MM.1S (cell line): ENCODE measurements around the gene C18orf54.

Experiments used
- DNase-seq: peaks from one replicate; pipeline ENCODE4 v3.0.0-alpha.2; 2015
- H2AFZ ChIP-seq: fragments of 300-600 bp; sonication (generic); 2 replicates; pipeline ENCODE4 v1.6.0; 2016; ENCODE audit warnings: antibody characterized with exemption, low read length
- H3F3A ChIP-seq: fragments of 300-600 bp; sonication (generic); 2 replicates; pipeline ENCODE4 v1.6.1; 2016; ENCODE audit warnings: mild to moderate bottlenecking, antibody characterized with exemption, low read length, moderate library complexity, mixed read lengths; ENCODE audit not compliant: insufficient read depth
- H3K27ac ChIP-seq: fragments of 300-600 bp; sonication (generic); 2 replicates; pipeline ENCODE4 v1.5.1; 2016; ENCODE audit warnings: mild to moderate bottlenecking, low read length
- H3K27me3 ChIP-seq: fragments of 300-600 bp; sonication (generic); replicated peaks from 2 replicates; pipeline ENCODE4 v1.6.0; 2016; ENCODE audit warnings: low read length; ENCODE audit not compliant: insufficient read depth
- H3K36me3 ChIP-seq: fragments of 300-600 bp; sonication (generic); replicated peaks from 2 replicates; pipeline ENCODE4 v1.6.1; 2016; ENCODE audit warnings: mild to moderate bottlenecking, low read length, mixed read lengths; ENCODE audit not compliant: insufficient read depth
- H3K4me1 ChIP-seq: fragments of 300-600 bp; sonication (generic); 2 replicates; pipeline ENCODE4 v1.6.1; 2016; ENCODE audit warnings: low read length, mixed read lengths
- H3K4me2 ChIP-seq: fragments of 300-600 bp; sonication (generic); 2 replicates; pipeline ENCODE4 v1.6.0; 2016; ENCODE audit warnings: low read depth, low read length
- H3K4me3 ChIP-seq: fragments of 300-600 bp; sonication (generic); 2 replicates; pipeline ENCODE4 v1.5.1; 2016; ENCODE audit warnings: low read length, mixed read lengths
- H3K79me2 ChIP-seq: fragments of 300-600 bp; sonication (generic); 2 replicates; pipeline ENCODE4 v1.6.1; 2016; ENCODE audit warnings: mixed run types, low read length, mixed read lengths
- H3K9ac ChIP-seq: fragments of 300-600 bp; sonication (generic); 2 replicates; pipeline ENCODE4 v1.6.1; 2016; ENCODE audit warnings: low read length, mixed read lengths
- H3K9me2 ChIP-seq: fragments of 300-600 bp; sonication (generic); replicated peaks from 2 replicates; pipeline ENCODE4 v1.6.1; 2016; ENCODE audit warnings: mild to moderate bottlenecking, low read length, mixed read lengths; ENCODE audit not compliant: insufficient read depth
- H3K9me3 ChIP-seq: fragments of 300-600 bp; sonication (generic); replicated peaks from 2 replicates; pipeline ENCODE4 v1.6.1; 2016; ENCODE audit warnings: mild to moderate bottlenecking, low read length, mixed read lengths; ENCODE audit not compliant: insufficient read depth
- H4K20me1 ChIP-seq: fragments of 300-600 bp; sonication (generic); 2 replicates; pipeline ENCODE4 v1.6.1; 2016; ENCODE audit warnings: mild to moderate bottlenecking, low read length, moderate library complexity, mixed read lengths; ENCODE audit not compliant: insufficient read depth
- EZH2 ChIP-seq: fragments of 300-600 bp; sonication (generic); optimal IDR thresholded peaks from 2 replicates; pipeline ENCODE3; 2017; ENCODE audit warnings: low read depth, mild to moderate bottlenecking, antibody characterized with exemption, low read length, mixed read lengths
- EZH2phosphoT487 ChIP-seq: fragments of 300-600 bp; sonication (generic); IDR thresholded peaks from 2 replicates; pipeline ENCODE4 v1.6.1; 2018; ENCODE audit warnings: antibody characterized with exemption, low read length
- TF ChIP-seq, protein P1 (sequence below): fragments of 300-600 bp; sonication (generic); IDR thresholded peaks from 2 replicates; pipeline ENCODE4 v1.5.1; 2016; ENCODE audit warnings: antibody characterized with exemption, low read length, mixed read lengths

The C18orf54 gene

GRCh38 chr18:54323561-54323960 lies 34.1 kb upstream of the C18orf54 start:
- H3F3A ChIP-seq, result no peaks in the 10 kb centered on the region
- DNase-seq, result no peak
- no peaks in the 10 kb centered on the region for H3K36me3 ChIP-seq
- no peaks in the 10 kb centered on the region for H4K20me1 ChIP-seq
- no peaks in the 10 kb centered on the region for H3K79me2 ChIP-seq
- H3K4me1 ChIP-seq, result no peaks in the 10 kb centered on the region
- no peaks in the 10 kb centered on the region for H3K27me3 ChIP-seq
- H3K9me2 ChIP-seq, result no peaks in the 10 kb centered on the region
- TF ChIP-seq EZH2 (no peak), EZH2phosphoT487 (no peak)
- TF ChIP-seq, protein P1, sequence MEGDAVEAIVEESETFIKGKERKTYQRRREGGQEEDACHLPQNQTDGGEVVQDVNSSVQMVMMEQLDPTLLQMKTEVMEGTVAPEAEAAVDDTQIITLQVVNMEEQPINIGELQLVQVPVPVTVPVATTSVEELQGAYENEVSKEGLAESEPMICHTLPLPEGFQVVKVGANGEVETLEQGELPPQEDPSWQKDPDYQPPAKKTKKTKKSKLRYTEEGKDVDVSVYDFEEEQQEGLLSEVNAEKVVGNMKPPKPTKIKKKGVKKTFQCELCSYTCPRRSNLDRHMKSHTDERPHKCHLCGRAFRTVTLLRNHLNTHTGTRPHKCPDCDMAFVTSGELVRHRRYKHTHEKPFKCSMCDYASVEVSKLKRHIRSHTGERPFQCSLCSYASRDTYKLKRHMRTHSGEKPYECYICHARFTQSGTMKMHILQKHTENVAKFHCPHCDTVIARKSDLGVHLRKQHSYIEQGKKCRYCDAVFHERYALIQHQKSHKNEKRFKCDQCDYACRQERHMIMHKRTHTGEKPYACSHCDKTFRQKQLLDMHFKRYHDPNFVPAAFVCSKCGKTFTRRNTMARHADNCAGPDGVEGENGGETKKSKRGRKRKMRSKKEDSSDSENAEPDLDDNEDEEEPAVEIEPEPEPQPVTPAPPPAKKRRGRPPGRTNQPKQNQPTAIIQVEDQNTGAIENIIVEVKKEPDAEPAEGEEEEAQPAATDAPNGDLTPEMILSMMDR, result no peak
- no peaks in the 10 kb centered on the region for H3K9me3 ChIP-seq
- no peak overlapping the region for H3K4me2 ChIP-seq
- H2AFZ ChIP-seq, result no peak overlapping the region
- H3K27ac ChIP-seq, result no peak overlapping the region
- no peak overlapping the region for H3K9ac ChIP-seq
- no peak overlapping the region for H3K4me3 ChIP-seq

- Histone ChIP-seq H3K9ac (no peak overlapping the region), H3K4me1 (no peaks in the 10 kb centered on the region), H3K27ac (no peak overlapping the region), H3K36me3 (no peaks in the 10 kb centered on the region), H3K27me3 (no peaks in the 10 kb centered on the region), H2AFZ (no peak overlapping the region), H3K9me2 (no peaks in the 10 kb centered on the region), H3K9me3 (no peaks in the 10 kb centered on the region), H3K4me2 (no peak overlapping the region), H3K79me2 (no peaks in the 10 kb centered on the region), H3F3A (no peaks in the 10 kb centered on the region), H4K20me1 (no peaks in the 10 kb centered on the region), H3K4me3 (no peak overlapping the region)
- no peak for DNase-seq
- TF ChIP-seq EZH2phosphoT487 (no peak), EZH2 (no peak)
- TF ChIP-seq, protein P1, result no peak
Measured at GRCh38 chr18:54323970-54324369, 33.7 kb upstream of the C18orf54 start.

GRCh38 chr18:54327818-54328217 lies 29.9 kb upstream of the C18orf54 start:
- Histone ChIP-seq H3K27ac (no peak overlapping the region), H3K79me2 (no peaks in the 10 kb centered on the region), H3K9ac (no peak overlapping the region), H4K20me1 (no peaks in the 10 kb centered on the region), H3K9me2 (no peaks in the 10 kb centered on the region), H3K36me3 (no peaks in the 10 kb centered on the region), H2AFZ (no peak overlapping the region), H3K4me3 (no peak overlapping the region), H3K4me2 (no peak overlapping the region), H3F3A (no peaks in the 10 kb centered on the region), H3K9me3 (no peaks in the 10 kb centered on the region), H3K4me1 (no peaks in the 10 kb centered on the region), H3K27me3 (no peaks in the 10 kb centered on the region)
- TF ChIP-seq EZH2phosphoT487, result no peak
- TF ChIP-seq, protein P1, result no peak
- TF ChIP-seq EZH2, result no peak
- no peak for DNase-seq
